HG03103 (cell line): ENCODE results near the gene ADGRV1.
"Not testable (repeated sequence)": the region's sequence is repeated elsewhere in the genome, so short reads cannot be mapped to it uniquely, and the experiment has no call there.

Experiments used
- ATAC-seq: cut with Tn5 transposase; IDR thresholded peaks from one replicate; pipeline ENCODE4 v1.9.1; 2021; ENCODE audit warnings: low read depth; ENCODE audit not compliant: unreplicated experiment

ADGRV1 gene

DNA sequence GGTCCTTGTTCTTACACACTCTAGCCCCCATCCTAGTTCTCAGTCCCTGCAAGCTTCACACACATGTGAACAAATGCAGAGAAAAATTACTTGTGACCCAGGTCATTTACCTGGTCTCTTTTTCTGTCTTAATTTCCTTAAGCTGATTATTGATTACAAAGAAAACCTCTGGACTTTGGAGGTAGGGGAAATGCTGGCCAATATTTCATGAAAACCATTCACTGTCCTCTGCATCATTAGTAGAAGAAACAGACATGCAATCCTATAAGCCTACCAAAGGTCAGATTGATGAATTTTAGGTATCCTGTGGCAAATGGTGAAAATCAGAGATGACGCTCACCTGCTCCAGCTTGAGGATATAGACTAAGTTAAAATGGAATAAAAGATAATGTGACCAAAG lies 457.7 kb downstream of the ADGRV1 start:
- ATAC-seq = no peak

DNA sequence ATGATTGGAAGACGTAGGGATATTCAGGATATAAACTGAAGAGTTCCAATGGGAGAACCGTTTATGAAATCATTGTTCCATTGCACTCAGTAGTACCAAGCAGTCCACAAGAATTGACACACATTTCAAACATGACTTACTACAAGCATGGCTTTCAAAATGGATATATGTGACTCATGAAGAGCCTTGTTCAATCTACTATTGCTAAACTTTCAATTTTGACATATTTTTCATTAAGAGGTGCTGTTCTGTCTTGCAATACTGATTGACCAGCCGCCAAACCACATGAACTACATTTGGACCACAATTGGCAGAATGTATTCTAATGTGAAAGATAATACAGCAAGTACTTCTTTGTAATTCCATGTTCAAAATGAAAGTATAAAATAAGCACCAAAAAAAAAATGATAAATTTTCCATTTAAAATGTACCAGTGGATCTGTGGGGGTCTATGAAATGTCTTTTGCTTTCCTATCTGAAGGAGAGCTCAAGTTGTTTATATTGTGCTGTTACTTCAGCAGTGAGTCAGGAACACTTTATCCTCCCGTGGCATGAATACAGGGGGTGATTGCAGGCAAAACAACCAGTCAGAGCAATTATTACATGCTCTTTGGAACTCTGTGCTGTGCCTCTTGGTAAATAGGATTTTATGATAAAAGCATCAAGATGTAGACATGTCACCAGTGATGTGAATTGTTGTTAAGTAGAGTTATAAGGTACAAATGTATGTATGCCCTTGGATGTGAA lies 458.5 kb downstream of the ADGRV1 start:
- no peak for ATAC-seq

DNA sequence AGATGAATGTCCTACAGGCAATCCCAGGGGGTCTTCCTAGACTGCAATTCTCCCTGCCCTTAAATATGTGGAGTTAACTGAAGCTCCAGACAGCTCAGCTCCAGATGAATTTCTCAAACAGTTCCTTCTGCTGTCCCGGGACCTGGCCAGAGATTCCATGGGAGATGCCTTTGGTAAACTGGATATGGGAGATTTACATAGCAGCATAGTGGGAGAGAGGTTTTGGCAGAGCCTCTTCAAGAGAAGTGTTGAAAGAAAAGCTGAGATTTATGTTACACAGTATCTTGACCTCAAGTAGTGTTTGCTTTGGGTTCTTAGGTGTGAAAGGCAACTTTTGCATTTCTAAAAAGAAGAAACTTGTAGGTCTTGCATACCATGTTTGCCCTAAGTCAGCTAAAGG lies 459.6 kb downstream of the ADGRV1 start:
- ATAC-seq = no peak

DNA sequence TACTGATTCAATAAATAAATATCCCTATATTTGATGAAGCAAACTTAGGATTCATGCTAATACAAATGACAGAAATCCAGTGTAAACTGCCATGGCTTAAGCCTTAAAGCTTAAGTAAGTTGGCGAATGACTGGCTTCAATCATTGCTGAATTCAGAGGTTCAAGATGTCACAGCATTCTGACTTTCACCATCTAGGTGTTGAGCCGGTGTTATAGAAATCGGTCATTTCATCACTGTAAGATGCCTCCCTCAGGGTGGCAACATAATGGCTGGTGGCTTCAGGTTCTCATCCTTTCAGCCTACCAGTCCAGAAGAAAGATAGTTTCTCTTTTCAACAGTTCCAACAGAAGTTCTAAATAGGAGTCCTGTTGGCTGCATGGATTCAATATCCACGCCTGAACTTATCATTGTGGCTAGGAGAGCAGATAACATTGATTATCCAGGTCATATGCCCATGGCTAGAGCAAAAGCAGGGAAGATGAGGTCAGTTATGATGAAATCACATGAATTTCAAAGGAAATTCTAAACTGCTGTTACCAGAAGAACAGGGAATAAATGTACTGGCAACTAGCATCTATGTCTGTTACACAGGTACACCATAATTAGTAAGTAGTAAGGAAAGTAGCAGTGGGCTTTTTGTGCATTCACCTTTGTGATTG lies 460.2 kb downstream of the ADGRV1 start:
- ATAC-seq = no peak

DNA sequence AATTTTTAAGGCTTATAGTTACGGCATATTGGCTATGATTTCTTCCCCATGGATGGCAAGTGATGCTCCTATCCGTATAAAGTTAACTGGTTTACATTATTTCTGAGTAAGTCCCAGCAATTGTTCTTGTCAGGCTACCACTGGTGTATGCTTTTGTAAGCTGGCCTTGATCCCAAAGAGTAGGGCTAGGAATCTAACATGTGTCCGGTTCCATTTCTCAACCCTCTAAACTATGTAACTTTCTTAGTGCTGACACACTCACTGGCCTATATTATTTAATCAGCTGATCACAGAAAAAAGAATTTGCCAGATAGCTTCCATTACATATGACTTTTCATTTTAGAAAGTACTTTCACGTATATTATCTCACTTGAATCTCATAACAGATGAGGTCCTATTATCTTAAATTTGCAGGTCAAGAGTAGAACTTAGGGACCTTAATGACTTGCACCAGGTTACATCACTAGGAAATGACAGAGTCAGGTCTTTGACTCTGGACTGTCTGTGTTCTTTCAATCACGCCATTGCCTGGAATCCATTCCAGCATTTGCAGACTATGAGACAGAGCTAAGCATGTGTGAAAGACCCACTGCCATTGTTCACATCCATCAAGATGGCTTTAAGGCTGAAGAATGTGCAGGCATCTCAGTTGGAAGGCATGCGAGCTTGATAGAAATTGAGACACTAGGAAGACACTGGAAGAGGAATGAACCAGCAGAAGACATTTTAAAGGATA lies 461.6 kb downstream of the ADGRV1 start:
- no peak for ATAC-seq

DNA sequence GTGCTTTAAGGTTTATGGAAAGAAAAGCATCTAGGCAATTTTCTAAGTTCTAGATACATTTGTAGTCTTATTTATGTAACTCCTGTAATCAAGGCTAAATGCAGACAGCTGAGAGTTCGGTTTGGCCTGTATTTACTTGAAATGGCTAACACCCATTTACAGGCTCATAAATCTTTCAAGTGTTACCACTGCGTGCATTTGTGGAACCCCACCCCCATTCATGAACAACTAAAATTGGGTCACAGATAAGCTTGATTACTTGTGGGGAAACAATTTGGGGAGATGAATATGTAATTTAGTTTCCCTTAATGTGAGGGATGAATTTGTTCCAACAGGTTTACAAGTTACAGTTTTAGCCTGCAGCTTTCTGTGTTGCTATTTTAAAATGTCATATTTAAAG lies 463.9 kb downstream of the ADGRV1 start:
- no peak for ATAC-seq

DNA sequence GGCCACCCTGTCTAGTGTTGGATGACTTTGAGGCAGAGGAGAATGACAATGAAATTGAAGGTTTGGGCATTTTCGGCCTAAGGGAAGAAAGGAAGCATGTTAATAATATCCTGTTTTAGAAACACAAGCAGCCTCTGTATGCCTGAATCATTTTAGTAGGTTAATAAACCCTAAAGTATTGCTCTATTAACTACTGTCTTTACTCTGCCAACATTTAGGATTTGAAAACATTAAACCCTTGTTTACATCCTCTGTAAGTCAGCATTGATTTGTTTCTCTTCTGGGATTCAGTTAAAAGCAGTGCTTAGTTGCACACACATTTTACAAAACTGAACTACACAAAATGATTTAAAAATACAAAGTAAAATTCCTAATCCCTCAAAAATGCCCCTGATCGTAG lies 465.6 kb downstream of the ADGRV1 start:
- no peak for ATAC-seq

DNA sequence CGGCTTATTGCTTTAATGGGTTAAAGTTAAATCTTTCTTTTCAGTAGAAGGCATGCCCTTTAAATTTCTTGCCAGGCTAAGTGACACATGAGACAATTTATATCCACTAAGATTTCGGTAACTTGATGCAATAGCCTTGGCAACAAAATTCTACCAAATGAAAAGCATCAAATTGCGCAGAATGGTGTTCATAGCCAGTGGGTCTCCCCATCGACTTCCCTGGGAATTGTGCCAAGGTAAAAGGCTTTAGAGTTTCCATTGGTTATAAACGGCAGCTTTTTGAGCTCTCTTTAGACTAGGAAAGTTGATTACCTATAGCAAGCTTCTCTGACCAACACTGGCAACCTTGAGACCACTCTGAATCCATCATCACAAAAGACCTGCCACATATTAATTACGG lies 466.1 kb downstream of the ADGRV1 start:
- no peak for ATAC-seq

DNA sequence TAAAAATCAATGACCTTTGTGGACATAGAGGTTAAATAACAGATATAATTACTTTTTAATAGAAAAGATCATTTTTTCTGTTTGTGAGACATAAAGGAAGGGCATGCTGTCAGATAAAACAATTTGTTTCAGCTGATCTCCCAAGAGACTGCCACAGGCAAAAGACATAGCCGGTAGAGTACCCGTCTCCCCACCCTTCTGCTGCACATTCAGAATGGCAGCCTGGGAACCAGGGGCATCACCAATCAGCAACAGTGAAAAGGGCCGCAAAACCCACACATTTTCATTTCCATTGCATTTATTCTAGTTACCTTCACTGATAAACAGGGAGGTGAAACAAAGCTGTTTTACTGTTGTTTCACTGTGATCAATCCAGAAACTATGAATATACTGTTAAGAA lies 466.9 kb downstream of the ADGRV1 start:
- no peak for ATAC-seq

DNA sequence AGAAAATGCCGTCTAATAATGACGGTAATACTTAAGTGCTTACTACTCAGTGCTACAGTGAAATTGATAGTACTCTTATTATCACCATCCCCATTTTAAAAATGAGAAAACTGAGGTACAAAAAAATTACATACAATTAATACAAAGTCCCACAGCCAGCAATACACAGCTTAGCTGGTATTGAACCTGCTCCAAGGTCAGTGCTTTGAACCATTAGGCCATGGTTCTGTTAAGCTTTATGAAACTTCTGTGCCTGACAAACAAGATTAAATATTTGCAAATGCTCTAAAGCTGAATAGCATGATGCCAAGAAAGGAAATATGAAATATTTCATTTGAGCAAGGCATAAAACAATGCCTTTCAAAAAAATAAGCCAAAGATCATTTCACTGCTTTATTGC lies 467.4 kb downstream of the ADGRV1 start:
- no peak for ATAC-seq

DNA sequence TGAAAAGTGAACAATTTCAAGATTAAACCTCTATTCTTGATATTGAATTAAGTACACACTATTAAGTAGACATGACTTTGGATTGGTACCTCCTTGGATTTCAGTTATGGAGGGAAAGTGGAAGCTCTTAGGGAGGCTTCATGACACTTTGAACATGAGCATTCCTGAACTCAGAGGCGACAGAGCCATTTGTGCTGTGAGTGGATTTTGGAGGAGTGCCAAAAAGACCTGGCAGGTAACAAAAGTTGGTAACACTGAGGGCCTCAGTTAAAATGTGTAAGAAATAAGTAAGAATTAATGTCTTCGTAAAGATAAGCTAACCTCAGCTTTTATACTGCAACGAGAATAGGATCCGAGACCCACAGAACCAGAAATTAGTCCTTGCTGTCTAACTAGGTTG lies 467.9 kb downstream of the ADGRV1 start:
- no peak for ATAC-seq

DNA sequence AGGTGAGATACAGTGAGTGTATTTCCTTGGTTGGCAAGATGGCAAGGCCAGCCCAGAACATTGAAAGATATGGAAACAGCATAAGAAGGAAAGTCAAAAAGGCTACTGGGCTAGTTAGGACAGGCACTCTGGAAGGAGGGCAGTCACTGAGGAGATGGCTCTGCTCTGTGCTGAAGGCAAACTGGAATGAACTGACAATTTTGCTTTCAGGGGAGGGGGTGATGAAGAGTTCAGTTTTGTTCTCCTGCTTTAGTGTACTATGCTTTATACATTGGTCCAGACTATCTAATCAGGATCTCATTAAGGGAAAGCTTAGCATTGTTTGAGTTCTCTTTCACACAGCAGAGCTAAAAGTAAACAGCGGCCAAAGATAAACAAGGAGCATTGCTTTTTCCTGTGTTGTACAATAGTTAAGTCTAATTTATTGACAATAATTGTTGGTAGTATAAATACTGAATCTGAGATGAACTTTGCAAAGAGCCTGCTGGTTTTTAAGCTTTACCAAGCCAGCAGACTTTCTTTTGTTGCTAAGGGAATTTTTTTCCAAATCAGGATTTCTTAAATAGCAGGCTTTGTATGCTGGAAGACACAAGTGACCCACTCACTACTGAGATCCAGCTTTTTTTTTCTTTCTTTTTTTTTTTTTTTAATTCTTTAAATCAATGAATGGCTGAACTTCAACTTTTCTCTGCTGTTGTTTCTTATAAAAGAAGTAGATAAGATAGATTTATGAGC lies 469.0 kb downstream of the ADGRV1 start:
- no peak for ATAC-seq

DNA sequence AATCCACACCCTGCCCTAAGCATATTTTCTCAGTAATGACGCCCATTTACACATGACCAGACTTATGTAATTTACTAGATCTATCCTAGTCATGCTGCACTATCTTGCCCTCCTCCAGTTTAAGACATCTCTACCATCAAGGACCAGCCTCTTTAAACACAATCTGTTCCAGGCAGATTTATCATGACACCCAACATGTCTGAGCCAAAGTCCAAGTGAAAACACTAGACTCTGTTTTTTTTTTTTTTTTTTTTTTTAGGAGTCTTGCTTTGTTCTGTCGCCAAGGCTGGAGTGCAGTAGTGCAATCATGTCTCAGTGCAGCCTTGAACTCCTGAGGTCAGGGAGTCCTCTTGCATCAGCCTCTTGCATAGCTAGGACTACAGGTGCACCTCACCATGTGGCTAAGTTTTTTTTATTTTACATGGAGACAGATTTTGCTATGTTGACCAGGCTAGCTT lies 469.9 kb downstream of the ADGRV1 start:
- no peak for ATAC-seq

DNA sequence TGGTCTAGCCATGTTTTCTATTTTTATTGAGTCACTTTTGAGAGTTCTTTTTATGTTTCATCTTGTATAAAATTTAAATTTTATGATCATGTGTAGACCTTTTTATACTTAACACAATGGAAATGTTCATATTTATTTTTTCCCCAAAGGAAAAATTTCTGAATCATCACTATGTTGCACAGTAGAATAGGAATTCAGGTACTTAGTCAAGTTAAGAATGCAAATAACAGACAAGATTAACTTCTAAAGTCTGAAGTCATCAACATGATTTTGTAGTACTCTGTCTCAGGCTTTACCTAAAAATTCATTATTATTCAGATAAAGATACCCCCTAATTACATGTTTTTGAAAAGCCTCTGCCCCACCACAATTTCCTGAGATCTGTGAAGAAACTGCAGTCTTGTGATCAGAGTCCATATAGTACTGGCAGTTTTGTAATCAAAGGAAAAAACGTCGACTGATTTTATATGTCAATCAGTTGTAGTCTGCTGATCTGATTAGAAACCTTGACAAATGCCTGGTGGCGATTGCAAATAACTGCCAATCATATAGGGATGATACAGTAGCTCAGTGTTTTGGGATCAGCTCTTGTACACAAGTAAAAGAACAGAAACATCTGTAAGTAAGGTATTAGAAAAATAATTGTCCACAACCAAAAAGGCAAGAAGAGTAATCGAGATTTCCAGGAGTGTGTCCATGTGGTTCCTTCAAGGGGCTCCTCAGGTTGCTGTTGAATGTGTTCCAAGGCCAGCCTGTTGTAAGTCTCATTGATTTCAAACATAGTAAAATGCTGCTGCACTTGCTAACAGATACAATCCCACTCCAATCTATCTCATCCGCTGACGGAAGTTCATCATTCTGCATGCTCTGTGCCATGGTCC lies 472.2 kb downstream of the ADGRV1 start:
- no peak for ATAC-seq

DNA sequence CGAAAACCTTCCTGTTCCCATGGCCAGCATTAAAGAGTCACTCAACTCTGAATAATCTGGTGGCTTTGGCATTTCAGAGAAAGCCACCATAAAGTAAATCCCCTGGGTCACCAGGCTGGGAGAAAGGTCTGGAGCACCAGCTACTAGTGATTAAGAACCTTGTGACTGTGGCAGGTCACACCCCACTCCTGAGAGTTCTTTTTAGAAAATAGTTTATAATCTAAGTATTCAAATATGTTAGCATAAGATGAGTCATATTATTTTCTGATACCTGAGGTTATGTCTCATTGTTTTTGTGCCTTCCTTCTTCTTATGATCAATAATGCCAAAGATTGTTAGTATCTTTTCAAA lies 472.8 kb downstream of the ADGRV1 start:
- no peak for ATAC-seq

DNA sequence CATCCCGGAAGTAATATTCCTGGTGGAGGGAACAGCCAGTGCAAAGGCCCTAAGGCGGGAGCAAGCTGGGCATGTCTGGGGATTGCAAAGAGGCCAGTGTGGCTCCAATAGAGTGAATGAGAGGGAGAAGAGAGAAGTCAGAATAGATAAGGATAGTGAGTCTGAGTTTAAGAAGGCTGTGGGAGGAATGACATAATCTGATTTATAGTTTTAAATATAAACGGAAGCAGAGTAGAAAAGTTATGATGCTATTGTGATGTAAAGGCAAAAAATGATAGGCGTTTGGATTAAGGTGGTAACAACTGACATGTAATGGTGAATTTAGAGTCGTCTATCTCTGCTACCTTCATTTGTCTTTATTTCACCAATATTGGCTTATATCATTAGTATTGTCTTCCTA lies 473.5 kb downstream of the ADGRV1 start:
- ATAC-seq = no peak

DNA sequence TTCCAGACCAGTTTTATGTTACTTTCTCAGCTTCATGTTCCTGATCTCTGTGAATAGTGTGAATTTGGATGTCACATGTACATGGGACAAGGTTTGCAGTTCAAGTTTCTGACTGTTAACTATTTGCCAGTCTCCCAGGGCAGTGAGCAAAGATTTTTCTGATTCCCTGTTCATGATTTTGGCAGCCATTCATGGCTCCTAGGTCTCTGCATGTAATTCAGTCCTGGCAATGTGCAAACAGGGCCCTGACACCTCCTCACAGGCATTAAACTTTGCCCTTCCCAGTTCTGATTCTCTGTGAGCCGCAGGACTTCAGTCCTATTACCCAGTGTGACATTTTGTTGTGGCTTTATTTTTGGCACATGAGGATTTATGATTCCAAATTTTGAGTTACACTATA lies 474.8 kb downstream of the ADGRV1 start:
- ATAC-seq = no peak

DNA sequence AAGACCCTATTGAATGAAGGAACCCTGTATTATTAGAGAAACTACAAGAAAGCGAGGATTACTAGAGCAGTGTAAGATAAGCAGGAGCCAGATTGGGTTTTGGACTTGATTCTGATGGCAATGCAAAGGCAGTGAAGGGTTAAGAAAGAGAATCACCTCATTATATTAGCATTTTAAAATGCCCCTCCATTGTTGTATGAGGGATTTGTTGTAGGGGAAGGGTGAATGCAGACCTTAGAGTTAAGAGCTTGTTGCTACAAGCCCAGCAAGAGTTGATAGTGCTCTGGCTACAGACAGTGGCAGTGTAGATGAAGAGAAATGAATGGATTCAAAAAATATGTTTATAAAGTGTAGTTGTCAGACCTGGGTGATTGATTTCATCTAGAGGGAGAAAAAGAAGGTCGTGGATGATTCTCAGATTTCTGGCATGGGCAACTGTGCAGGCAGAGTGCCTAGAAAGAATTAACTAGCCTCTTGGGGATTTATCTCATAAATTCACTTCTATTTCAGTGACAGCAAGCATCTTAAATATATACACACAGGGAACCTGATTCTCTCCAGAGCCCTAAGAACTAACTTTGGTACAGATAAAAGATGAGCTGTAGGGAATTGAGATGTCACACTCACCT lies 479.7 kb downstream of the ADGRV1 start:
- no peak for ATAC-seq

DNA sequence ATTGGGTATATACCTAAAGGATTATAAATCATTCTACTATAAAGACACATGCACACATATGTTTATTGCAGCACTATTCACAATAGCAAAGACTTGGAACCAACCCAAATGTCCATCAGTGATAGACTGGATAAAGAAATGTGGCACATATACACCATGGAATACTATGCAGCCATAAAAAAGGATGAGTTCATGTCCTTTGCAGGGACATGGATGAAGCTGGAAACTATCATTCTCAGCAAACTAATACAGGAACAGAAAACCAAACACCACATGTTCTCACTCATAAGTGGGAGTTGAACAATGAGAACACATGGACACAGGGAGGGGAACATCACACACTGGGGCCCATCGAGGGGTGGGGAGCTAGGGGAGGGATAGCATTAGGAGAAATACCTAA lies 482.5 kb downstream of the ADGRV1 start:
- not testable (repeated sequence) for ATAC-seq
